Retina (tissue), 1 donor: ENCODE measurements around the gene IL7R.
"Not testable (repeated sequence)": the region's sequence is repeated elsewhere in the genome, so short reads cannot be mapped to it uniquely, and the experiment has no call there.

Experiments
- DNase-seq: peaks from one replicate; pipeline ENCODE4 v3.0.0-alpha.2; 2016

IL7R gene

DNA sequence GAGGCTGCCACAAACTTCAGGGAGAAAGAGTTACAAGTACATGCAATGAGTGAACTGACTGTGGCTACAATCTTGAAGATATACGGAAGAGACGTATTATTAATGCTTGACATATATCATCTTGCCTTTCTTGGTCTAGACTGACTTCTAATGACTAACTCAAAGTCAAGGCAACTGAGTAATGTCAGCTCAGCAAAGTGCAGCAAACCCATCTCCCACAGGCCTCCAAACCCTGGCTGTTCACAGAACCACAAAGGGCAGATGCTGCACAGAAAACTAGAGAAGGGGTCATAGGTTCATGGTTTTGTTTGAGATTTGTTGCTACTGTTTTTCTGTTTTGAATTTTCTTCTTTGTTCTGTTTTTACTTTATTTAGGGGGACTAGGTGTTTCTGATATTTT lies 21.0 kb downstream of the IL7R start:
- DNase-seq, result no peak

DNA sequence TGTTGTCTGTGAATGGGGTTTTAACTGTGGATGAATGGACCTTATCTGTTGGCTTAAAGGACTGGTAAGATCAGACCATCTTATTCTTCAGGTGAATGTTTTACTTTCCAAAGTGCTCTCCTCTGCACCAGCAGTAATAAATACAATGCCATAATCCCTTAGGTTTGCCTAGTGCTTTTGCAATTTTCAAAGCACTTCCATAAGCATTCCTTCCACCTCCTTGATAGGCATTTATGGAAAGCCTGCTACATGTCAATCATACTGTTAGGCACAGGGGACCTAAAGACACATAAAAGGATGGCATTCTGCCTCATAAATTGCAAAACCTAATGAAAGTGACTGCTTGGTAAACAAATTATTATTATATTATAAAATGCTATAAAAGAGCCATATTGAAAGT lies 21.4 kb downstream of the IL7R start:
- DNase-seq, result no peak

DNA sequence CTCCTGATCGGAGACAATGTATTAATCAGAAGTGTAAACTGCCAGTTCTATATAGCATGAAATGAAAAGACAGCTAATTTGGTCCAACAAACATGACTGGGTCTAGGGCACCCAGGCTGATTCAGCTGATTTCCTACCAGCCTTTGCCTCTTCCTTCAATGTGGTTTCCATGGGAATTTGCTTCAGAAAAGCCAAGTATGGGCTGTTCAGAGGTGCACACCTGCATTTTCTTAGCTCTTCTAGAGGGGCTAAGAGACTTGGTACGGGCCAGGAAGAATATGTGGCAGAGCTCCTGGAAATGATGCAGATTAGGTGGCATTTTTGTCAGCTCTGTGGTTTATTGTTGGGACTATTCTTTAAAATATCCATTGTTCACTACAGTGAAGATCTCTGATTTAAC lies 22.4 kb downstream of the IL7R start:
- DNase-seq, result no peak

DNA sequence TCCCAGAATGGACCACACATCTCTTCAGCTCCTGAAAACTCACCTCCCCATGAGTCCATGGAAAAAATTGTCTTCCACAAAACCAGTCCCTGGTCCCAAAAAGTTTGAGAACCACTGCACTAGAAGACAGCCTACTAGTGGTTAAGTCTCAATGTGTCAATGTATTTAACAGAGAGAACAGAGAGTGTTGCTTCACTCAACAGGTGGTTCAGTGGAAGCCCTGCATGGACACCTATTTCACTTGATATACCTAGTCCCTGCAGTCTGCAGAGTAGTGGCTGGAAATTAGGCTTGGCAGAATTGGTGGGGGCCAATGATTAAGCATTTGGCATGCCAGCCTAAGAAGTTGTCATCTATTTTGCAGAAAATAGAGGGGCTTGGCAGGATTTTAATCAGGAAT lies 23.0 kb downstream of the IL7R start:
- DNase-seq, result no peak

DNA sequence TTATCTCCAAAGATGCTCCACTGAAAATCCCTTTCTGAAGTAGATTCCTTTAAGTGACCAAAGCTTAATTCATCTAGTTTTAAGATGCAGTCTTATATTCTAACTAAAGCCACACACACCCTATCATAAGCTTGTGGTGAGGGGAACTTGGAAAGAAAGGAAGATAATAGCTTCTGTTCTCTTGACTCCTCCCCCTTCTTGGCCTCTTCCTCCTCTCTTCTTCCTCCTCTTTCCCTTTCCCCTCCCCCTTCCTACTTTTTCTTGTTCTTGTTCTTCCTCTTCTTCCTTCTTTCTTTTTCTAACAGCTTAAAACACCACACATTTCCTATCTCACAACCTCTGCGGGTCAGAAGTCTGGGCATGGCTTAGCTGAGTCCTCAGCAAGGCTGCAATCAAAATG lies 23.5 kb downstream of the IL7R start:
- no peak for DNase-seq

DNA sequence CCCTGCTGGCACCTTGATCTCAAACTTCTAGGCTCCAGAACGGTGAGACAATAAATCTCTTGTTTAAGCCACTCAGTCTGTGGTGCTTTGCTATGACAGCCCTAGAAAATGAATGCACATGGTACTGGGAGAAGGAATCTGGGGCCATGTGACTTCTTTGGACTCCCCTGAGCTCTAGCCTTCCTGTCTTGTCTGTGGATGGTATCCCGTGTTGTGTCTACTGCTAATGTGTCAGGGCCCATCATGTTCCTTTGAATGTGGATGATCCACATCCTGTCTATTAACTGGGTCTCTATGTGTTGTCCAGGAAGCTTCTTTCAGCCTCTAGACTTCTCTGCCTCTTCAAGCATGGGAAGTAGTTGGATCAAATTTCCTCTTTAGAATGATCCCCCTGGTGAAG lies 25.1 kb downstream of the IL7R start:
- DNase-seq, result no peak

DNA sequence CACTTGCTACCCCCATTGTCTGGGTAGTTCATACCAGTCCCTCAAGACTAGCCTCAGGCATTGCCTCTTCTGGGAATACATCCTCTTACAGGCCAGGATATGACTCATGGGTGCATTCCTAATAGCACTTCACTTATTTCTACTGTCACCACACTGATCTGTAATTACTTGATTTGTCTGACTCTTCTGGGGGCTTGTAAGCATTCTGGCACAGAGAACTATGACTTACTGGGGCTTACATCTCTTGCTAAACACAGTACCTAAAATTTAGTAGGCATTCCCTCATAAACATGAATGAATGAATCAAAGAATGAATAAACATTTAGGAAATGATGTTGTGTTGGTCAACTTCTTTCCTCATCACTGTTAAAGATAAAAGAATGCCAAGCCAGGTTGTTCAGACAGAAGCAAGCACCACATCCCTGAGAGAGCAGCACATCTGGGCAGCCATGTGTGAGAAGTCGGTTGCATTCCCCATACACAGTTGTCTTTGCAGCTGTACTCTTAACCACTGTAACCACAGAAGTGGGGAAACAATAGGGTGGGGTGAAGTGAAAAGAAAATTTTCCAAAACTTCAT lies 27.6 kb downstream of the IL7R start:
- DNase-seq, result peak; percentile 30

DNA sequence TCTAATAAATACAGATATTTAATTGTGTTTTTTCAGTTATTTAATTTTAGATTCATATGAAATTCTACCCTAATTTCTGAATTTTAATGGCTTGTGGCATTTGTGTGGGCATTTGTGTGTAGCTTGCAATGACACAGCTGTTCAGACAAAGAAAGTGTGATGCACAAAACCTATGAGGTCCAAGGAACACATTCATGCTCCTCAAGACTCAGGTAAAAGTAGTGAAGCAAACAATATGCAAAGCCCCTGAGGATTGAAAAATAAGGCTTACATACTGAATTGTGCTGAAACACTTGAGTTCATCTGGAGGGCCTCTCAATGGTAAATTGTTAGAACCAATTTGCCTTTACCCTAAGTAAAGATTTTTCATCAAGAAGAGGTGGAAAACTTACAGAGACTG lies 28.1 kb downstream of the IL7R start:
- DNase-seq, result no peak

DNA sequence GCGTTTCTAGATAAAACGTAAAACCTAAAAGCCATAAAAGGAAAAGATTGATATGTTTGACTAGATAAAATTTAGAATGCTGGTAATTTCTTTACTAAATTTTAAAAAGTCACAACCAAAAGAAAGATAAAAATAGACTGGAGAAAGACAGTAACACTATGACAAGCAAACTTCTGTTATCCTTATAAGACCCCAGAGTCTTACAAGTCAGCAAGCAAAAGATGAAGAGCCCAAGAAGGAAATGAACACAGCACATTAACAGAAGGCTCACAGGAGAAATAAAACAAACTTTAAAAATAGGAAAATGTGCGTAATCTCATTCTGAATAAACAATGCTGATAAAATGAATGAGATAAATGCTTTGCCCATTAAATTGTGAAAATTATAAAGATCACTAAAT lies 29.7 kb downstream of the IL7R start:
- no peak for DNase-seq

DNA sequence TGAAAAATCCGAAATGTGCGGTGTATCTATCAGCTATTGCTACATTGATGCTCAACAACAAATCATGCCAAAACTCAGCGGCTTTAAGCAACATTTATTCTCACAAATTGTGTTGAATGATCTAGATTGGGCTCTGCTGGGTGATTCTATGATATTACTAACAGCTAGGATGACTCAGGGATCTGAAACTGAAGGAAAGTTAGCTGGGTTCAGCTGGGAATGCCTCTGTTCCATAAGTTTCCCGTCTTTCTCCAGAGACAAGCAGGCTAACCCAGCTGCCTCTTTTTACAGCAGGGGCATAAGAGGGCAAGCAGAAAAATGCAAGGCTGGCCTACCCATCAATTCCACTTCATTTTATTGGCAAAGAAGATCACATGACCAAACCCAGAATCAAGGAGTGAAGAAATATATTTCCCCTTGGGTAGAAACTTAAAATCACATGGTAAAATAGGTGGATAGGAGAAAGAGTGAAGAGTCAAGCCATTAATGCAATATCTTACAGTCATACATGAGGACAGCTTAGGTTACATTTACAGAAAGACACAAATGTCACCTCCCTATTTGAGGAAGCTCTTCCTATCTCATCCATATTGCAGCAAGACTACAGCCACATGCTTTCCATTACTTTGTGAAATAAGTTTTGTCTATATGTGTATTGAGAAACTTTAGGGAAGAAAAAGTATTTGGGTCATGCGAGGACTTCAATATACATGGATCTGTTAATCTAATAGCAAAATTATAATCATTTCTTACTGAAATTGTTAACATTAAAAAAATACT lies 30.8 kb downstream of the IL7R start:
- DNase-seq, result no peak

DNA sequence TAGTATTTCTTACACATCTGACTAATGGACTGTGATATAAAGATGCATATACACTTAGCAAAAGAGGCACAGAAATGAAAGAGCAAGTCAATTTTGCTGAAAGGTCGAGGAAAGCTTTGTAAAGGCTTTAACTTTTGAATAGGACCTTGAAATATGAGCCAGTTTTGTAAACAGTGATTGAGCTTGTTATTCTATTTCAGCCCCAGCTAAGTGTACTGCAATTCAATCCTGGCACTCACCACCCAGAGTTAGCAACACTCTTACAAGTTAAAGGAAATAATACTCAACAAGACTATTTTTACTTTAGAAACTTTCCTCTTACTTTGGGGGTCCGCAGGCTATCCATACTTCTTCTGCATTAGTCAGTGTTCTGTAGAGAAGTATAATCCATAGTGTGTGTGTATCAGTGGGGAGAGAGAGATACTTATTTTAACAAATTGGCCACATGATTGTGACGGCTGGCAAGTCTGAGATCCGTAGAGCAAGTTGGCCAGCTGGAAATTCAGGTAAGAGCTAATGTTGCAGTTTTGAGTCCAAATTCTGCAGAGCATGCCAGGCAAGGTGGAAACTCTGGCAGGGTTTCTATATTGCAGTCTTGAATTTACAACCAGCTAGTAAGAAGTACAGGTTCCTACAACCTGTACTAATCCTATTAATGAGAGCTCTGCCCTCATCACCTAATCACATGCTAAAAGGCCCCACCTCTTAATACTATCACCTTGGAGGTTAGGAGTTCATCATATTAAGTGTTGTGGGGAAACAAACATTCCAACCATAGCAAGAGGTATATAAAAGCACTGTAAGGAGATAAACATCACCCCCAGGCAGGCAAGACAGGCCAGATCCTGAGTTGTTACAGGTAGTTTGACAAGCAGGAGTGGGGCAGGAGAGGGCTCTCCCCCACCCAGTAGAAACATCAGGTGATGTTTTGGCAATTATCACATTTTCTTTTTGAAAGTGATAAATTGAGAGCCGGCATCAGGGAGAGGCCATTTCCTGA lies 33.6 kb downstream of the IL7R start:
- no peak for DNase-seq

DNA sequence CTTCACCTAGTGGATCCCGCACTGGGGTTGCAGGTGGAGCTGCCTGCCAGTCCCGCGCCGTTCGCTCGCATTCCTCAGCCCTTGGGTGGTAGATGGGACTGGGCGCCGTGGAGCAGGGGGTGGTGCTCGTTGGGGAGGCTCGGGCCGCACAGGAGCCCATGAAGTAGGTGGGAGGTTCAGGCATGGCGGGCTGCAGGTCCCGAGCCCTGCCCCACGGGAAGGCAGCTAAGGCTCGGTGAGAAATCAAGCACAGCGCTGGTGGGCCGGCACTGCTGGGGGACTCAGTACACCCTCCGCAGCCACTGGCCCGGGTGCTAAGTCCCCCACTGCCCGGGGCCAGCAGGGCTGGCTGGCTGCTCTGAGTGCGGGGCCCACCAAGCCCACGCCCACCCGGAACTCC lies 36.1 kb downstream of the IL7R start:
- DNase-seq, result not testable (repeated sequence)

DNA sequence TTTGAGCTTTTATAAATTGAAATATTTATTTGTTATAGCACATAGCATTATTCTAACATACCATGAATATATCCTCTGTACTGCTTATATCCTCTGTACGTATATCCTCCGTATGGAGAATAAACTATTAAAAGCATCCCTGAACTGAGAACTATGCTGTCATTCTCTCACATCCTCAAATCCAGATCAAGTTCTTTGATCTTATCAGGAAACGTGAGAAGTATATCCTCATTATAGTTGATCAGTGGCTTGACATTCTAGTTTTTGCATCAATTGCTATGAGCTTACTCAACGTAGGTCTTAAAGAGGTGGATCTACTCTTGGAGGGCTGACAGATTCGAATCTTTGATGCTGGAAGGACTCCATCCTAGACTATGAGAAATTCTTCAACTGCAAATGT lies 37.4 kb downstream of the IL7R start:
- DNase-seq, result no peak

DNA sequence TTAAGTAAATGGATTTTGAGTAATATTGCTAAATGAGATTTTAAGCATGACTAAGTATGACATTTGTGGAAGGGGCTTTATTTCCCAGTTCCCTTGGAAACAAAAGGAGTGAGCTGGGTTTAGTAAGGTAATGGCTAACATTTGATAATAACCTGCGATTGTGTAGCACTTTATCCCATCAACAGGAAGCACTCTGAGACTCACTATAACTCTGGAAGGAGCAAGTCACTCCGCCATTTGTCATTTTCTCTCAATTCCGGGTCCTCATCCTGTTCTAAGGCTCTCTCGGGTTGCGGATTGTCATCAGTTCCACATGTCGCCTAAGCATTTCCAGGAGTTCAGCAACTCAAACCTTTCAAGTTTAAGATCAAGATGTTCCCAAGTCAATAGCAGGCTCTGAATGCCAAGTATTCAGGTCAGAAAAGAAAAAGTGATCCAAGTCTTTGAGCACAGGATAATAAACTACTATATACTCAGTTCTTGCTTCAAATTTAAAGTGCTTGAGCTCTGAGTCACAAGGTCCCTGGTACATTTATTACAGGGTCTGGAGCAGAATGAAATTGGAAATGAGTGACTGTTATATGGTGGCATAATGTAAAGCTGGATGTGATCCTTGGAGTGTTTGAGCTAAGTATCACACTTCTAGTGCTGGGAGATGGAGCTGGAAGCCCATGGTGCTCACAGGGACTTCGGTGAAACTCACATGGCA lies 42.4 kb downstream of the IL7R start:
- no peak for DNase-seq

DNA sequence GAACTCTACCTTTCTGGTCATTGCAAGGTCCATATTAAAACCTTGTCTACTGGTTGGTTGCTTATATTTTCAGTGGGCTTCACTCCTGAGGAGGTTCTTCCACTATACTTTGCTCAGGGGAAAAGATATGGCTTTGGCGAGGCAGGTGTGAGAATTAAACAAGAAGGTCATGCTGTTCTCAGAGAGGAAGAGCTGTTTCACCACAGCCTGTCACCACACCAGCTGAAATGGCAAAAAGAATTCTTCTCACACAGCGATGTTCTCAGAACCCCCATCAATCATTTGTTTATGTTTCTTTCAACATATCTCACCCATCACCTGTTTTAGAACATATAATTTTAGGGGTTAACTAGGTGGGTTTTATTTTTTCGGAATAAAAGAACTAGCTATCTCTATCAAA lies 43.1 kb downstream of the IL7R start:
- DNase-seq, result no peak

DNA sequence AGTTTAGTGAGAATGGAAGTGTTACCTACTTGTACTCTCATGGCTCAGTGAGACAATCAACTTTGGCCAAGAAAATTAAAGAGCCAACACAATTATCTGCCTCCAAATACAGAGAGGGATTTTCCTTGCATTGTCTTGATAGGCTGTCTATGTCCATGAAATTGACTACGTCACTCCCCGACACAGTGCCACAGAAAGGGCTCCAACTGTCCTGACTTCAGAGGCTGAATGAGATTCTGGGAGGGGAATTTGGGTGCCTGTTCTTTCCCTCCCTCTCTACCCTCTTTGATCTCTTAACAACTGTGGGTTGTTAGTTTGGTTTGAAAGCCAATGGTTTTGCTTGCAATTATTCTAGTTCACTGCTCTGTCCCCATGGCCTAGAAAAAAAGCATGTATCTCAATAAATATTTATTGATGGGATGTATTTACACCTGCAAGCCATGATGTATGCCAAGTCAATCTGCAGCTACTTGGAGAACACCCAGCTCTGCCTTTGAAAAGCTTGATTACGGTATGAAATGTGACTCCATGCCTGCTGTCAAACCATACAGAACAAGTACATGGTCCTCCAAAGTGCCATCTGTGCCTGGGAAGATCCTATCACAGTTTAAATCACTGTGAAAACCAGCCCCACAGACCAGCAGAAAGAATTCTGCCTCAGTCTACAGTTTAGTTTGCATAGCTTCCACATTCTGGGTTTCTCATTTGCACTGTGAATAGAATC lies 44.4 kb downstream of the IL7R start:
- DNase-seq, result no peak

DNA sequence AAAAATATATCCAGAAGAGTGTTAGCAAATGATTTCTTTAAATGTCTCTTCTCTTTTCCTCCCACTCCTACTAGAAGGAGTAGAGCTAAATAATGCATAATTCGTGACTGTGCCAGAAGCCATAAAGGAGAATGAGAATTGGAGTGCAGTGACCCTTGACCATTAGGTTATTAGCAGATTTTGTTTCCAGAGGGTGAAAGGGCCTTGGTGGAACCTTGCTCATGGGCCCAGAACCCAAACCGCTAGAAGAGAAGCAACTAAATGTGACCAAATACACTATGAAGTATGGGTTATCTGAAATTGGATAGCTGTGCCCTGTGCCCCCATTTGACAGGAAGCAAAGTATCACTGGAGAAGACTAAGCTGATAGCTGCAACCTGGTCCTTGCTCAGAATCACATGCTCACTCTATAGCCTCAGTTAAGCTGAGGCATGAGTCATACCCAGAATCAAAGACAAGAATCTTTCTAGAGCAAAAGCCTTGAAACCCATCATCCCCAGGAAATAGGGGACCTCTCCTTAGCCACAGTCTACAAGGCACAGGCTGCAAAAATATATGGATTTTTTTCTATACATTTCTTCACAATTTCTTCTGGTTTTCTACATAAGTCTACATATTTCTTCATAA lies 45.5 kb downstream of the IL7R start:
- no peak for DNase-seq

DNA sequence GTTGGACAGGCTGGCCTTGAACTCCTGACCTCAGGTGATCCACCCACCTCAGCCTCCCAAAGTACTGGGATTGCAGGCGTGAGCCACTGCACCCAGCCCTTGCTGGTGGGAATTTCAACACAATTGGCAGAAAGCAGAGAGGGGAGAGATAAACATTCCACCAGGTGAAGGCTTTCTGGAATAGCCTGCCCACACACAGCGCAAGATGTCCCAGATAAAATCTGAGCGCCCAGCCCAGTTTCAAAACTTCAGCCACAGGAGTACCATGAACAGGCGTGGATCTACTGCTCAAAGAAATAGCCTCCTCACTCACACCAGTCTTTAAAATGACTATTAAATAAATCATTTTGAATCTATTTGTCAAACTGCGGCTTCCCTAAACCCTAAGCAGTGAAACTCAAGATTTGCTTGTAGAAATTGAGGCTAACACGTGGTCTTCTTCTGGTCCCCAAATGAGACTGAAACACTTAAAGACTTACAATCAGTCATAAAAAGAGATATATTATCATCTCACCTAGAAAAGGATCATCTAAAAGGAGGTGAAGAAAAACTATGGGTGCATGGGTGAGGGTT lies 47.0 kb downstream of the IL7R start:
- no peak for DNase-seq

DNA sequence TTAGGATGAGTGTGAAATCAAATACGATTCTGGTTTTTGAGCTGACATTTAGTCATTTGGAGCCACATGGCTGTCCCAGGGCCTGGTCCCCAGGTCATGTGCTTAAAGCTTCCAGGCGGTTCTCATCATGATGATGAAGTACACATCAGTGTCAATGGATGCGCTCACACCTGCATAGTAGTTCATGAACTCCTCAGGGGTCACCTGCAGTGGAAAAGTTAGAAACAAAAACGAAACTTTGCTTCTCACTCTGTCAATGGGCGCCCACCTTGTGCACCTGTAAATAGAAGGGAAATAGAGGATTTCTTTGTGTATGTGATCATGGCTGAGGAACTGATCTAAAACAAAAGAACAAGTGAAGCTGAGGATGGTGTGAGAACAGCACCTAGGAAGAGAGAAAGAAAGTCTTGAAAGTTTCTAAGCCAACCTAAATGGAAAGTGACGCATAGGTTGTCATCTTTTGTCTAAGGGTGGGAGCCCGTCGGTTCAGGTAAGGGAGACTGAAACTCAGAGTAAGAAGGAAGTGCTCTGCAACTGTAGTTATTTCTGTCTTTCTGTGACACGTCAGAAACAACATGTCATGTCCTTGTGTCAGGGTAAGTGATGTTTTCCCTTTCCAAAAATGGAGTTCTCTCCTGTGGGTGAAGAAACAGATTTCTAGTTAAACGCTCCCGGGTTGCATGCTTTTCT lies 47.9 kb downstream of the IL7R start:
- no peak for DNase-seq

DNA sequence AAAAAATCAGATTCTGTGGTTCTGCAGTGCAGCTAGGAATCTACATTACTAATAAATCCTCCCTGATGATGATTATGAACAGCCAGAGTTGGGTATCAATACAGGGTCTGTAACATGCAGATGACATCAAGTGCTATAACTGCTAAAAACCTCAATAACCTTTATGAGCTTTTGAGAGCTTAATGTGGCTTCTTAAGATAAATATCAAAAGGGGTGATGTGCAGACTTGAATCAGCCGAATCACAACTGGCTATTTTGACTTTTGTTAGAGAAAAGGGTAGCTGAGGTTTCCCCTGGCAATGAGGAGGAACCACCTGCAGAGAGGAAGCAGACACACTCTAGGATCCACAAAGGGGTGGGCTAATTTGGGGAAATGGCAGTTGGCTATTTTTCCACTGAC lies 51.5 kb downstream of the IL7R start:
- no peak for DNase-seq

DNA sequence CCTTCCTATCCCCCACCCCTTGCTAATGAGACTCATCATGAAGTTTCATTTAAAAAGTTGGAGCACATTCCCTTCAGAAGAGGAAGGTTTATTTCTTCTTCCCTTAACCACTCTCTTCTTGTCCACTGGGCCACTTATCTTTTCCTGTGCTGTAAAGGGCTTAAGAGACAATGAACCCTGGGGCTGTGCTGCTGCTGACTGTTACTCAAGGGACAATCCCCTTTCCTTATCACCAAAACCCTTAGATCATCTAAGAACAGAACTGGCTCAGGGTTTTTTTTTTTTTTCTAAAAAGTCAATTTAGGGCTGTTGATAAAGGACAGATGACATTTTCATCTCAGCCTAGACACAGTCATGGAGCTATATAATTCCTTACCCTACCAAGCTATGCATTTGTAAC lies 52.1 kb downstream of the IL7R start:
- no peak for DNase-seq
